ENCODE measurements around the gene RAC3.

RAC3 gene

GRCh38 chr17:81999976-82000802 is 31.3 kb upstream of the RAC3 start:
- no peak for DNase-seq

GRCh38 chr17:82000803-82001570 is 30.5 kb upstream of the RAC3 start:
- DNase-seq, result peak; percentile 61

- no peak for DNase-seq
These were observed 29.9 kb upstream of the RAC3 start for GRCh38 chr17:82001571-82002056.

GRCh38 chr17:82003411-82004381 is 27.8 kb upstream of the RAC3 start:
- no peak for DNase-seq

- no peak for DNase-seq
These were observed 26.7 kb upstream of the RAC3 start for GRCh38 chr17:82004517-82005455.

- no peak for DNase-seq
These were observed 25.7 kb upstream of the RAC3 start for GRCh38 chr17:82005701-82006348.

- no peak for DNase-seq
These were observed 24.8 kb upstream of the RAC3 start for GRCh38 chr17:82006468-82007227.

- no peak for DNase-seq
These were observed 24.3 kb upstream of the RAC3 start for GRCh38 chr17:82007228-82007494.

GRCh38 chr17:82007495-82008257 is 23.8 kb upstream of the RAC3 start:
- DNase-seq, result no peak

GRCh38 chr17:82008258-82008940 is 23.1 kb upstream of the RAC3 start:
- no peak for DNase-seq

- no peak for DNase-seq
These were observed 22.5 kb upstream of the RAC3 start for GRCh38 chr17:82008941-82009405.

- DNase-seq, result no peak
These were observed 22.1 kb upstream of the RAC3 start for GRCh38 chr17:82009413-82009812.

GRCh38 chr17:82010575-82011525 is 20.6 kb upstream of the RAC3 start:
- no peak for DNase-seq

GRCh38 chr17:82011617-82012187 is 19.8 kb upstream of the RAC3 start:
- no peak for DNase-seq

- no peak for DNase-seq
These were observed 19.2 kb upstream of the RAC3 start for GRCh38 chr17:82012261-82012639.

- no peak for DNase-seq
These were observed 18.7 kb upstream of the RAC3 start for GRCh38 chr17:82012640-82013295.

- DNase-seq, result no peak
These were observed 18.1 kb upstream of the RAC3 start for GRCh38 chr17:82013341-82013740.

Data from NCI-H2171 (cell line).